Astrocyte (in vitro differentiated cells and primary cell): Measurements from ENCODE around the gene IRF2BPL.

ENCODE experiments used
- EZH2 ChIP-seq: IDR thresholded peaks from 2 replicates; pipeline ENCODE4 v1.6.1; 2012; ENCODE audit warnings: mild to moderate bottlenecking, low read length, inconsistent platforms; ENCODE audit not compliant: insufficient read depth
- TF ChIP-seq, protein P1 (sequence below): IDR thresholded peaks from 2 replicates; pipeline ENCODE4 v1.5.1; 2011; ENCODE audit warnings: low read depth, mild to moderate bottlenecking, inconsistent platforms, low read length, moderate library complexity; ENCODE audit not compliant: insufficient read depth

DNA sequence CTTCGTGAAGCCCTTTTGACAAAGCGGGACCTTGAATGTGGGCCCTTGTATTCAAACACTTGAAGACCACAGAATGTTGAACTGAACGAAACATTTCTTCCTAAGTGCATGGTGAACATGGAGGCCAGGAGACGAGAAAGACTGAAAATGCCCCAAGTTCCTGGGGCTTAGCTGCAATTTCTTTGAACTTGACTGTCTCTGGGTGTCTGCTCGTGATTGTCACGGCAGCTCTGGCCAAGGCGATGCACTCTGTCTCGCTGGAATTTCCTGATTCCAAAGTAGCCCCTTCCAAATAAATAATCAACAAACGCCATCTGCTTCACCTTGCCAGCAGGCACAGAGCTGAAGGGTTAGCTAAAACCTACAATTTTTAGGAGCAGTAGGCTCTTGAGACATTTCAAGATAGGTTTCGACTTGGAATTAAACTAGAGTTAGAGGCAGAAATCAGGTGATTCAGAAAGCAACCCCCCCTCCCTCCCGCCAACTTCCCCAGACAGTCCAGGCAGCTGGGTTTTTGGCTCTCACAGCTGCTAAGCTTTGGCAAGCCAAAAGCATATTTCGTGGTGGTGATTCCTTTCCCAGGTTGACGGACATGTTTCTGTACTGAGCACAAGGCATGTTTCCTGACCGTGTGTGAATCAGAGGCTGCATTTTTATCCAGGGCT, 13.5 kb upstream of the IRF2BPL start:
- TF ChIP-seq, protein P1, sequence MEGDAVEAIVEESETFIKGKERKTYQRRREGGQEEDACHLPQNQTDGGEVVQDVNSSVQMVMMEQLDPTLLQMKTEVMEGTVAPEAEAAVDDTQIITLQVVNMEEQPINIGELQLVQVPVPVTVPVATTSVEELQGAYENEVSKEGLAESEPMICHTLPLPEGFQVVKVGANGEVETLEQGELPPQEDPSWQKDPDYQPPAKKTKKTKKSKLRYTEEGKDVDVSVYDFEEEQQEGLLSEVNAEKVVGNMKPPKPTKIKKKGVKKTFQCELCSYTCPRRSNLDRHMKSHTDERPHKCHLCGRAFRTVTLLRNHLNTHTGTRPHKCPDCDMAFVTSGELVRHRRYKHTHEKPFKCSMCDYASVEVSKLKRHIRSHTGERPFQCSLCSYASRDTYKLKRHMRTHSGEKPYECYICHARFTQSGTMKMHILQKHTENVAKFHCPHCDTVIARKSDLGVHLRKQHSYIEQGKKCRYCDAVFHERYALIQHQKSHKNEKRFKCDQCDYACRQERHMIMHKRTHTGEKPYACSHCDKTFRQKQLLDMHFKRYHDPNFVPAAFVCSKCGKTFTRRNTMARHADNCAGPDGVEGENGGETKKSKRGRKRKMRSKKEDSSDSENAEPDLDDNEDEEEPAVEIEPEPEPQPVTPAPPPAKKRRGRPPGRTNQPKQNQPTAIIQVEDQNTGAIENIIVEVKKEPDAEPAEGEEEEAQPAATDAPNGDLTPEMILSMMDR = no peak
- no peak for TF ChIP-seq EZH2
